ENCODE data around the gene CD38. TPM values are rescaled to one million over a fixed set of nuclear protein-coding genes. Genes with fewer than 3 reads are reported as not detected.

Gene CD38
- total and polyA plus RNA-seq, 7 donors = 1.5 to 6.8 (median 3.7) TPM

- ATAC-seq = no peak
- TF ChIP-seq, protein P1, sequence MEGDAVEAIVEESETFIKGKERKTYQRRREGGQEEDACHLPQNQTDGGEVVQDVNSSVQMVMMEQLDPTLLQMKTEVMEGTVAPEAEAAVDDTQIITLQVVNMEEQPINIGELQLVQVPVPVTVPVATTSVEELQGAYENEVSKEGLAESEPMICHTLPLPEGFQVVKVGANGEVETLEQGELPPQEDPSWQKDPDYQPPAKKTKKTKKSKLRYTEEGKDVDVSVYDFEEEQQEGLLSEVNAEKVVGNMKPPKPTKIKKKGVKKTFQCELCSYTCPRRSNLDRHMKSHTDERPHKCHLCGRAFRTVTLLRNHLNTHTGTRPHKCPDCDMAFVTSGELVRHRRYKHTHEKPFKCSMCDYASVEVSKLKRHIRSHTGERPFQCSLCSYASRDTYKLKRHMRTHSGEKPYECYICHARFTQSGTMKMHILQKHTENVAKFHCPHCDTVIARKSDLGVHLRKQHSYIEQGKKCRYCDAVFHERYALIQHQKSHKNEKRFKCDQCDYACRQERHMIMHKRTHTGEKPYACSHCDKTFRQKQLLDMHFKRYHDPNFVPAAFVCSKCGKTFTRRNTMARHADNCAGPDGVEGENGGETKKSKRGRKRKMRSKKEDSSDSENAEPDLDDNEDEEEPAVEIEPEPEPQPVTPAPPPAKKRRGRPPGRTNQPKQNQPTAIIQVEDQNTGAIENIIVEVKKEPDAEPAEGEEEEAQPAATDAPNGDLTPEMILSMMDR (IDR thresholded peaks at IDR 0.05) = no peak
- Histone ChIP-seq H3K27ac (no peak overlapping the region), H3K36me3 (ENCODE audit: insufficient read depth in 1 of 2, low read depth in 1 of 2) (peaks cover 0 to 2% of the 10 kb centered on the region in 2 donors), H3K4me3 (no peak overlapping the region), H3K27me3 (ENCODE audit: insufficient read depth in 3 of 3, low read length in 2 of 3) (no peaks in the 10 kb centered on the region), H3K9me3 (no peaks in the 10 kb centered on the region), H3K4me1 (no peaks in the 10 kb centered on the region)
- 61 to 72% (median 63%) methylated on average over 6 of the region's 6 CpGs for WGBS, 3 donors
- intact Hi-C loops (cut with DNase I) = no loop called here
- DNase-seq = no peak
Observed at GRCh38 chr4:15765391-15765790, 12.7 kb upstream of the CD38 start.

GRCh38 chr4:15765910-15766697, 12.0 kb upstream of the CD38 start:
- TF ChIP-seq, protein P1 (IDR thresholded peaks at IDR 0.05) = no peak
- intact Hi-C loops (cut with DNase I) = no loop called here
- Histone ChIP-seq H3K27me3 (ENCODE audit: insufficient read depth in 3 of 3, low read length in 2 of 3) (no peaks in the 10 kb centered on the region), H3K36me3 (ENCODE audit: insufficient read depth in 1 of 2, low read depth in 1 of 2) (peaks cover 0 to 9% of the 10 kb centered on the region in 2 donors), H3K27ac (no peak overlapping the region), H3K4me1 (no peaks in the 10 kb centered on the region), H3K9me3 (no peaks in the 10 kb centered on the region), H3K4me3 (no peak overlapping the region)
- ATAC-seq (no peak), DNase-seq (no peak)
- 51 to 61% (median 58%) methylated on average over 6 of the region's 6 CpGs for WGBS, 3 donors

- Histone ChIP-seq H3K4me1 (no peaks in the 10 kb centered on the region), H3K27ac (no peak overlapping the region), H3K36me3 (ENCODE audit: insufficient read depth in 1 of 2, low read depth in 1 of 2) (peaks cover 0 to 10% of the 10 kb centered on the region in 2 donors), H3K9me3 (no peaks in the 10 kb centered on the region), H3K4me3 (no peak overlapping the region), H3K27me3 (ENCODE audit: insufficient read depth in 3 of 3, low read length in 2 of 3) (no peaks in the 10 kb centered on the region)
- intact Hi-C loops (cut with DNase I) = no loop called here
- ATAC-seq = no peak
- TF ChIP-seq, protein P1 (IDR thresholded peaks at IDR 0.05) = no peak
- DNase-seq = no peak
- 68 to 77% (median 72%) methylated on average over 8 of the region's 8 CpGs for WGBS, 3 donors
Observed at GRCh38 chr4:15766821-15767220, 11.3 kb upstream of the CD38 start.

DNA sequence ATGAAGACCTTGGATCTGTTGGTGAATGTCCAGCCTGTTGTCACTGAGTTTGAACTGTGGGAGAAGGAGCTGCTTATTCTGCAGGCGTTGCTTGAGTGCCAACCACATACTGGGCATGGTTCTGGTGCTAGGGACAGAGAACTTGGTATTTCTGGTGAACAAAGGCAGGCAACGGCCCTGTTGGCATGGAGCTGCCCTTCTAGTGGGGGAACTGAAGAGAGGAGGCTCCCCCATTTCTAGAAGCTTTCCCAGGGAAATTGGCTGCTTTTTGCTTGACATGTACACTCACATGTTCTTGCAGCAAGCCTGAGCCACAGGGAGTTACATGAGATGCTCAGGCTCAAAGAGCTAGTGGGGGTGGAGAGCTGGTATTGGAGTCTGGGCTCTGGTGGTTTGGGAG, 8.9 kb upstream of the CD38 start:
- intact Hi-C loops (cut with DNase I) = no loop called here
- H3K27ac ChIP-seq = no peak overlapping the region
- no peak for ATAC-seq

More for the DNA sequence above, 8.9 kb upstream of the CD38 start:
- H3K36me3 ChIP-seq (ENCODE audit: insufficient read depth in 1 of 2, low read depth in 1 of 2) = peaks cover 0 to 10% of the 10 kb centered on the region in 2 donors
- TF ChIP-seq, protein P1 (IDR thresholded peaks at IDR 0.05) = no peak
- H3K27me3 ChIP-seq (ENCODE audit: insufficient read depth in 3 of 3, low read length in 2 of 3) = no peaks in the 10 kb centered on the region
- H3K9me3 ChIP-seq = no peaks in the 10 kb centered on the region
- no peak overlapping the region for H3K4me3 ChIP-seq
- 30 to 59% (median 42%) methylated on average over 2 of the region's 2 CpGs for WGBS, 3 donors
- DNase-seq = no peak
- H3K4me1 ChIP-seq = no peaks in the 10 kb centered on the region
